HG03103 (cell line): ENCODE data around the gene TINAG.

Experiments used
- ATAC-seq: cut with Tn5 transposase; IDR thresholded peaks from one replicate; pipeline ENCODE4 v1.9.1; 2021; ENCODE audit warnings: low read depth; ENCODE audit not compliant: unreplicated experiment

TINAG gene

GRCh38 chr6:54419885-54420284 lies 111.6 kb downstream of the TINAG start:
- ATAC-seq, result no peak

- ATAC-seq, result no peak
Measured at GRCh38 chr6:54426995-54427394, 118.8 kb downstream of the TINAG start.

GRCh38 chr6:54427396-54427937 lies 119.2 kb downstream of the TINAG start:
- no peak for ATAC-seq

DNA sequence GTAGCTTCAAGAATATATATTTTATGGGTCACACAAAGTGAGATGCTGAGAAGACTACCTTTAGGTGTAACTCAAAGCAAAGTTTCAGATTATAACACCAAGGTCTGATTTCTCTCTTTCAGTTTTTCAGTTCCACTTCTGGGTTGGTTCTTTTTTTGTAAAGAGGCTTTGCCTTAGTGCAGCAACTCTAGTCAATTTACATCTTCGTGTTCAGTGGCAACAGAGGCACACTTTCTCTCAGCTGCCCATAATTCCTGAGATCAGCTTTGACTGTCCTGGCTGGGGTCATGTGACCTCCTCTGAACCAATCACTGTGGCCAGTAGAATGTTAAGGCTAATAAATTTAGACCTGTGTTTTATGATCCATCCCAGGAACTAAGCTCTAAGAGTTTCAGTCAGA lies 120.2 kb downstream of the TINAG start:
- peak; percentile 51 for ATAC-seq

DNA sequence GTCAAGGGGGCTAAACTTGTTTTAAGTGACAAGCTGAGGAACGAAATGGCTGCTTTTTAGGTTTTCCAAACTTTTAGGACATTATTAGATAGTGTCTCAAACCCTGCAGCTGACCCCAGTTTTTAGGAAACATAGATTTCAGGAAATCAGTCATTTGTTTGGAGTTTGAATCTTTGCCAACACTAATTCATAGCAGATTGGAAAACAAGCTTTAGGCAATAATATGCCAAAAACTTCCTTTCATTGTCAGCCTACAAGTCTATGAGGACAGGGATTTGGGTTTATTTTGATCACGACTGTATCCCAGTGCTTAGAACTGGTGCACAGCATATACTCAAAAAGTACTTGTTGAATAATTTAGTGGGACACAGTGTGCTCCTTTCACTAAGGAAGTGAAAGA lies 123.2 kb downstream of the TINAG start:
- ATAC-seq, result no peak
